IPS-20b (cell line): ENCODE data around the gene CANT1.

Experiments used
- H3K27ac ChIP-seq: one replicate; pipeline ENCODE4 v1.5.1; 2013; ENCODE audit warnings: low read length
- H3K27me3 ChIP-seq: 2 replicates; pipeline ENCODE4 v1.6.1; 2013; ENCODE audit warnings: mild to moderate bottlenecking, low read length, inconsistent platforms; ENCODE audit not compliant: insufficient read depth
- H3K36me3 ChIP-seq: 2 replicates; pipeline ENCODE4 v1.6.1; 2013; ENCODE audit warnings: low read depth, mild to moderate bottlenecking, inconsistent platforms, low read length, moderate library complexity; ENCODE audit not compliant: insufficient read depth
- H3K4me1 ChIP-seq: 2 replicates; pipeline ENCODE4 v1.6.1; 2013; ENCODE audit warnings: mild to moderate bottlenecking, control low read depth, inconsistent platforms, low read length, moderate library complexity; ENCODE audit not compliant: insufficient read depth
- H3K4me3 ChIP-seq: 2 replicates; pipeline ENCODE4 v1.5.1; 2013; ENCODE audit warnings: mild to moderate bottlenecking, low read length, inconsistent platforms
- H3K9ac ChIP-seq: 2 replicates; pipeline ENCODE4 v1.6.1; 2013; ENCODE audit warnings: low read depth, mild to moderate bottlenecking, inconsistent platforms, low read length, moderate library complexity
- H3K9me3 ChIP-seq: 2 replicates; pipeline ENCODE4 v1.6.1; 2013; ENCODE audit warnings: mild to moderate bottlenecking, low read depth, low read length, inconsistent platforms; ENCODE audit not compliant: insufficient read depth

Gene CANT1

GRCh38 chr17:78962345-78962983 lies 47.1 kb downstream of the CANT1 start:
- Histone ChIP-seq H3K4me1 (no peaks in the 10 kb centered on the region), H3K36me3 (no peaks in the 10 kb centered on the region), H3K27me3 (no peaks in the 10 kb centered on the region), H3K9me3 (no peaks in the 10 kb centered on the region), H3K9ac (no peak overlapping the region), H3K4me3 (no peak overlapping the region), H3K27ac (no peak overlapping the region)

GRCh38 chr17:78961571-78961970 lies 48.0 kb downstream of the CANT1 start:
- H3K9me3 ChIP-seq, result no peaks in the 10 kb centered on the region
- H3K4me1 ChIP-seq, result no peaks in the 10 kb centered on the region
- no peaks in the 10 kb centered on the region for H3K36me3 ChIP-seq
- no peaks in the 10 kb centered on the region for H3K27me3 ChIP-seq
- no peak overlapping the region for H3K9ac ChIP-seq
- H3K4me3 ChIP-seq, result no peak overlapping the region
- H3K27ac ChIP-seq, result no peak overlapping the region

GRCh38 chr17:78960928-78961327 lies 48.6 kb downstream of the CANT1 start:
- Histone ChIP-seq H3K9ac (no peak overlapping the region), H3K9me3 (no peaks in the 10 kb centered on the region), H3K4me1 (no peaks in the 10 kb centered on the region), H3K27ac (no peak overlapping the region), H3K27me3 (no peaks in the 10 kb centered on the region), H3K4me3 (no peak overlapping the region), H3K36me3 (no peaks in the 10 kb centered on the region)

GRCh38 chr17:78959803-78960202 lies 49.8 kb downstream of the CANT1 start:
- Histone ChIP-seq H3K9ac (no peak overlapping the region), H3K4me3 (no peak overlapping the region), H3K4me1 (no peaks in the 10 kb centered on the region), H3K36me3 (no peaks in the 10 kb centered on the region), H3K27ac (no peak overlapping the region), H3K9me3 (no peaks in the 10 kb centered on the region), H3K27me3 (no peaks in the 10 kb centered on the region)

GRCh38 chr17:78958641-78959127 lies 50.9 kb downstream of the CANT1 start:
- Histone ChIP-seq H3K36me3 (no peaks in the 10 kb centered on the region), H3K27me3 (no peaks in the 10 kb centered on the region), H3K9ac (no peak overlapping the region), H3K9me3 (no peaks in the 10 kb centered on the region), H3K27ac (no peak overlapping the region), H3K4me3 (no peak overlapping the region), H3K4me1 (no peaks in the 10 kb centered on the region)

- H3K4me3 ChIP-seq, result no peak overlapping the region
- no peak overlapping the region for H3K27ac ChIP-seq
- no peak overlapping the region for H3K9ac ChIP-seq
- H3K4me1 ChIP-seq, result no peaks in the 10 kb centered on the region
- H3K27me3 ChIP-seq, result no peaks in the 10 kb centered on the region
- no peaks in the 10 kb centered on the region for H3K9me3 ChIP-seq
- no peaks in the 10 kb centered on the region for H3K36me3 ChIP-seq
These were observed 52.4 kb downstream of the CANT1 start for GRCh38 chr17:78957128-78957527.

- Histone ChIP-seq H3K27ac (no peak overlapping the region), H3K36me3 (no peaks in the 10 kb centered on the region), H3K27me3 (no peaks in the 10 kb centered on the region), H3K9ac (no peak overlapping the region), H3K4me1 (no peaks in the 10 kb centered on the region), H3K4me3 (no peak overlapping the region), H3K9me3 (0 out of 2 replicates have a peak, but pooled peaks cover 3% of the 10 kb centered on the region)
These were observed 53.3 kb downstream of the CANT1 start for GRCh38 chr17:78956254-78956653.

- H3K4me1 ChIP-seq, result no peaks in the 10 kb centered on the region
- H3K27ac ChIP-seq, result no peak overlapping the region
- no peaks in the 10 kb centered on the region for H3K27me3 ChIP-seq
- no peaks in the 10 kb centered on the region for H3K36me3 ChIP-seq
- no peak overlapping the region for H3K9ac ChIP-seq
- H3K9me3 ChIP-seq, result peaks cover 14% of the 10 kb centered on the region; the same call in 1 of the 2 replicates
- H3K4me3 ChIP-seq, result no peak overlapping the region
These were observed 54.9 kb downstream of the CANT1 start for GRCh38 chr17:78954684-78955083.

- Histone ChIP-seq H3K4me1 (no peaks in the 10 kb centered on the region), H3K9me3 (peaks cover 14% of the 10 kb centered on the region; the same call in 1 of the 2 replicates), H3K27me3 (no peaks in the 10 kb centered on the region), H3K4me3 (no peak overlapping the region), H3K36me3 (no peaks in the 10 kb centered on the region), H3K27ac (no peak overlapping the region), H3K9ac (no peak overlapping the region)
These were observed 55.9 kb downstream of the CANT1 start for GRCh38 chr17:78953356-78954350.

GRCh38 chr17:78952706-78953105 lies 56.9 kb downstream of the CANT1 start:
- Histone ChIP-seq H3K27me3 (no peaks in the 10 kb centered on the region), H3K36me3 (no peaks in the 10 kb centered on the region), H3K9me3 (peaks cover 14% of the 10 kb centered on the region; the same call in 1 of the 2 replicates), H3K9ac (no peak overlapping the region), H3K4me1 (no peaks in the 10 kb centered on the region), H3K4me3 (no peak overlapping the region), H3K27ac (no peak overlapping the region)

- Histone ChIP-seq H3K9ac (no peak overlapping the region), H3K9me3 (peaks cover 14% of the 10 kb centered on the region; the same call in 1 of the 2 replicates), H3K36me3 (no peaks in the 10 kb centered on the region), H3K4me1 (no peaks in the 10 kb centered on the region), H3K27me3 (no peaks in the 10 kb centered on the region), H3K27ac (no peak overlapping the region), H3K4me3 (no peak overlapping the region)
These were observed 57.5 kb downstream of the CANT1 start for GRCh38 chr17:78951967-78952551.
